Astrocyte (in vitro differentiated cells and primary cell): ENCODE results near the gene SLC39A10.

ENCODE experiments used
- CTCF ChIP-seq: IDR thresholded peaks from 2 replicates; pipeline ENCODE4 v1.5.1; 2011; ENCODE audit warnings: low read depth, mild to moderate bottlenecking, inconsistent platforms, low read length, moderate library complexity; ENCODE audit not compliant: insufficient read depth
- EZH2 ChIP-seq: IDR thresholded peaks from 2 replicates; pipeline ENCODE4 v1.6.1; 2012; ENCODE audit warnings: mild to moderate bottlenecking, low read length, inconsistent platforms; ENCODE audit not compliant: insufficient read depth

- TF ChIP-seq CTCF, result no peak
- no peak for TF ChIP-seq EZH2
These were observed 18.9 kb downstream of the SLC39A10 start for GRCh38 chr2:195675783-195676427.
